ES-I3 (cell line): ENCODE data around the gene CYP27B1.

Experiments
- H3K36me3 ChIP-seq: 2 replicates; pipeline ENCODE4 v1.6.1; 2013; ENCODE audit warnings: mild to moderate bottlenecking, low read length, control low read depth, moderate library complexity; ENCODE audit not compliant: insufficient read depth
- H3K4me1 ChIP-seq: 2 replicates; pipeline ENCODE4 v1.6.1; 2013; ENCODE audit warnings: mild to moderate bottlenecking, control low read depth, low read length; ENCODE audit not compliant: insufficient read depth
- H3K9ac ChIP-seq: 2 replicates; pipeline ENCODE4 v1.6.1; 2013; ENCODE audit warnings: low read depth, mild to moderate bottlenecking, low read length, moderate library complexity
- H3K9me3 ChIP-seq: 2 replicates; pipeline ENCODE4 v1.6.1; 2013; ENCODE audit warnings: mild to moderate bottlenecking, low read length, moderate library complexity; ENCODE audit not compliant: control insufficient read depth, insufficient read depth

CYP27B1 gene

DNA sequence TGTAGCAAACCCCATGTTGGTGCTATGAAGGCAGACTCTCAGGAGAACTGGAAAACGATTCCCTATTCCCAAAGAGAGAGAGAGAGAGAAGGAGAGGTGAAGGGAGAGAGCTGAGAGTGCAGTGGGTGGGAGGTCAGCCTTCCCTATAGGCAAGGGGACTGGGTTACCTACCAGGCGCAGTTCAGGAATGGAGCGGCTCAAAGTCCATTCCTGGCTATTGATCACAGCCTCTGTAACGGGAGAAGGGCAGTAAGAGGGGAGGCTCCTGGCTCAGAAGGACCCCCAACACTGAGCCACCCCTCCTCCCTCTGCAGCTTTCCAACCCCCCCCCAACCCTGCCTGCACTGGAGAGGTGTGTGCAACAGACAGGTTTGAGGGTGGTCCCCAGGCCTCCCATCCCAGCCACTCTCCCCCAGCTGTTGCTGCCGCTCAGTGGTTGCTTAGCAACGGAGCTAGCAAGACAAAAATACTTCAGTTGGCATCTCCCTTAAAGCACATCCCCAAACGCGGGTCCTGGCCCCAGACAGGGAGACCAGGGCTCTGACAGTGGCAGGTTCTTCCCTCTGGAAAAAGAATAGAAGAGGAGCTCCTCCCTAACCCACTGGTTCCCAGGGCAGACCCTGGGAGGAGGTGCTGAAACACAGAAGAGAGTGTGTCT, 31.6 kb downstream of the CYP27B1 start:
- Histone ChIP-seq H3K4me1 (peaks cover 16% of the 10 kb centered on the region), H3K9me3 (no peaks in the 10 kb centered on the region), H3K36me3 (no peaks in the 10 kb centered on the region), H3K9ac (no peak overlapping the region)

DNA sequence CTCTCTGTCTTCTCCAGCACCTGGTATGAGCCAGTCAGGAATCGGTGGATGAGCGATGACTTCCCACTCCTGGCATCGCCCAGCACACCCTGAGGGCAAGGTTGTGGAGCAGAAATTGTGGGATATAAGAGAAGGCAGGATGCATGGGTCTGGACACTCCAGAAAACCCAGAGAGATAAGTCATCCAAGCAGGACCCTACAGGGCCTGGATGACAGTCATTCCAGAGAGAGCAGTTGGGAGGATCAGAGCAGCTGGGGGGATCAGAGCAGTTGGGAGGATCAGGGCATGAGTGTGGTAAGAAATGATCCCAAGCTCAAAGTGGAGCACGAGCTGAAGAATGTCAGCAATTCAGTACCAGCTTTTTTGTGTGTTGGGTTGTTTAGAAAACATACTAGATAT, 32.3 kb downstream of the CYP27B1 start:
- Histone ChIP-seq H3K36me3 (no peaks in the 10 kb centered on the region), H3K4me1 (peaks cover 15% of the 10 kb centered on the region), H3K9ac (no peak overlapping the region), H3K9me3 (no peaks in the 10 kb centered on the region)

DNA sequence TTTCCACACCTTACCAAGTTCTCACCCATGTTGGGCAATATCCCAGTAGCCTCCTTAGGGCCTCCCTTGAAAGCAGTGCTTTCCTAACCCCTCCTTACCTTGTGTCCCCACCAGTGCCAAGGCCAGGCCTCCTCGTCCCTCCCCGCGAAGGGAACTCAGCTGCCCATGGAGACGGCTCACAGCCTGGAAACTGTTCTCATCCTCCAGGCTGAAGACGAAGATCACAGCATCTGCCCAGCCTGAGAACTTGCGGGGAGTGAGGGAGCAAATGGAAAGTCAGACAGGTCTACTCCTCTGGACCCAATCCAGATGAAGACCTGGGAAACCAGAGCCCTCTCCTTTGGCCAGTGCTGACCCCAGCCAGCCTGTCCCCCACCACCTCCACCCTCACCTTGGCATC, 33.0 kb downstream of the CYP27B1 start:
- no peaks in the 10 kb centered on the region for H3K9me3 ChIP-seq
- no peak overlapping the region for H3K9ac ChIP-seq
- peaks cover 9% of the 10 kb centered on the region for H3K4me1 ChIP-seq
- H3K36me3 ChIP-seq, result no peaks in the 10 kb centered on the region

DNA sequence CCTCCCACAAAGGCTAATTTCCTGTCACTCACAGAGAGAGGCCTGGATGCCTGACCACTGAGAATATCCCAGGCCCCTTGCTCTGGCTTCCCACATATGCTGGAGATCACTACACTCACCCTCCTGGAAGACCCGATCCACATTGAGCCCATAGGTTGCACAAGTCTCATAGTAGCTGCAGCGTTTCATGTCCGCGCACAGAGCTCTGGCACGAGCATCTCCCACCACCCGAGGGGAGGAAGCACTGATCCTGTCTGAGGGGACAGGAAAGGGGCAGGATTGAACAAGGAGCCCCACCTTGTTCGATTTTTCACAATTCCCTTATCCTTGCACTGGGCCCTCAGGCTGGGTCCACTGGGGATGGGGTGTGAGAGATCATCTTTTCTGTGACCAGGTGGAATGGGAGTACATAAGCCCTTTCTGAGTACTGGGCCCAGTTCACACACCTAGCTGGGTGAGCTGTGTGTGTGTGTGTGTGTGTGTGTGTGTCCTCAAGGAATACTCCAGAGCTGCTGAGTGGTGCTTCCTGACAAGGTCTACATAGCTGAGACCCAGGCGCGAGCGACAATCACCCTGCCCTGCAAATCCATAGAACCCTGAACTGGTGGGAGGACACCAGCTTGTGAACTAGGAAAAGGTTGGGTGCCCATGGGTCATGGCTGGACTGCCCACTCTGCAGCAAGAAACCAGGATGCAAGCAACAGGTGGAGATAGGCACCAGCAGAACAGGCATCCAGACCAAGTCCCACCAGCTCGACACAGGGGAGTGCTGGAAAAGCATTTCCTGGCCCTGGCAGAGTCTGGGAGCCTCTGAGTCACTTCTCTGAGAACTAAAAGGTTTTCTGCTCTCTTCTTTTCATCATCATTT, 33.9 kb downstream of the CYP27B1 start:
- H3K4me1 ChIP-seq, result peaks cover 9% of the 10 kb centered on the region
- H3K9me3 ChIP-seq, result no peaks in the 10 kb centered on the region
- no peak overlapping the region for H3K9ac ChIP-seq
- no peaks in the 10 kb centered on the region for H3K36me3 ChIP-seq

DNA sequence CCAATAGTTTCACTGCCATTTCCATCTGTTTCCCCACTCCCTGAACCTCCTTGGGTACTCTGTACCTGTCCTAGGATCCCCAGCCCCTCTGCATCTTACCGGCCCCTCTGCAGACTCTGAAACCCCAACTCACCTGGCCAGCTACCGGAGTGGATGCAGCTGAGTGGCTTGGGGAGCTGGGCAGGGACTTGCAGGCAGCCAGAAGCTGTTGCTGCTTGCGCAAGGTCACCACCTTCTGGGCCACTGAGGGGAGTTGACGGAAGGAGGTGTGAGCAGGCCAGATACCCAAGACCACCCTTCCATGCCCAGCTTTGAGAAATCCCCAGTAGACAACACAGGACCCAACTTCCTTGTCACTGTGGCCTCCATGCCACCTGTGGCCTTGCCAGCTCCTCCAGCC, 34.6 kb downstream of the CYP27B1 start:
- Histone ChIP-seq H3K9ac (no peak overlapping the region), H3K36me3 (no peaks in the 10 kb centered on the region), H3K4me1 (peaks cover 9% of the 10 kb centered on the region), H3K9me3 (no peaks in the 10 kb centered on the region)

DNA sequence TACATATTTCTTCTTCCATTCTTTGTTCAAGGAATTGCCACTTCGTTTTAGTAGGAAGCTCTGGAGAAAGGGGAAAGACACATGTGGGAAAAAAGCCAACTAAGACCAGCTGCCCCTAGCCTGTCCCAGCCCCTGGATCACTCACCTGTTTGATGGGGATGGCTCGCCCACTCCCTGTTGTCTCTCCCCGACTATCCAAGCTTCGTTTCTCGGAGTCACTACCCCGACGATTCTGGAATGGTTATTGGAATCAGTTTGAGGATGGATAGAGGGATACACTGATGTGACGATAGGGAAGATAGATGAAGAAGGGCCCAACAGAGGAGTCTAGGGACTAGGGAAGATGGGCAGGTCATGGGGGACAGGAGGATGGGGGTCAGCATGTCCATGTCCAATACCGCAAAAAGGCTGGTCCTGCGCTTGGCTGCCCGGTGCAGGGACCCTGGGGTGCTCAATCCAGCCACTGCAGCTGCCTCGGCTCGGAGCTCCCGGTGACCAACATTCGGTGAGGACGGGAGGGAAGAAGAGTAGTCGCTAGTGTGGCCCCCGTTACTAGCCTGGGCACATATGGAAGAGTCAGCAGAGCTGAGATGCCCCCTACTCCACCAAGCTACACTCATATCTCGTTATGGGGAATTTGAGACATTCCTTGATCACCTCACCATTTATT, 35.3 kb downstream of the CYP27B1 start:
- Histone ChIP-seq H3K9ac (no peak overlapping the region), H3K9me3 (no peaks in the 10 kb centered on the region), H3K36me3 (no peaks in the 10 kb centered on the region), H3K4me1 (peaks cover 6% of the 10 kb centered on the region)

DNA sequence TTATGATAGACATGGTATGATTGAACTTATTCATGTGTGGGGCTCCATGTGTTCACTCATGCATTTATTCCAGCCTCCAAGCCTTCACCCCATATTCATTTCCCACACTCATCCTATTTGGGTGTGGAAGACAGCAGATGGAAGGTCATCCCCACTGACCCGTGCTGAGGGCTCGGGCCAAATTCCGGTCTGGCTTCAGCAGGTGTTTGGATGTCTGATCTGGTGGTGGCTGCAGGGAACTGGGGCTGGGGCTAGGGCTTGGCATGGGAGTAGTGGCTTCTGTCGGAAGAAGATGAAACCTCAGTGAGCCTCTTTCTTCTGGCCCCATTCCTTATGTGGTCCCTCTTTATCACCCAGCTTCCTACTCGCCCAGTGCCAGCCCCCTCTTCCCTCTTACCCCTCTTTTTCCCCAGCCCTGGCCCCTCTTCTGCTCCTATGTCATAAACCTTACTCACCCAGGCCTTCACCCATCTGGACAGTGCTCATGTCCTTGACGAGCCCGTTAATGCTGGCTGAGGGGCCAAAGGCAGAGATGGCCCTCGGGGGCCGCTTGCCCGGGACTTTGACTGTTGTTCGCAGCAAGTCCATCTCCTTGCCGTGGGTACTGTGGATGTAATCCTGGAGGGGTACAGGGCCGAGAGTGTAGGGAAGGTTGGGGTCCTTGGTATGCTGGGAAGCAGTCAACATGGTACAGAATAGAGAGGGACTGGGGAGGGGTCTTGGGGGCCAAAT, 36.4 kb downstream of the CYP27B1 start:
- no peak overlapping the region for H3K9ac ChIP-seq
- peaks cover 5% of the 10 kb centered on the region; the same call in 1 of the 2 replicates for H3K4me1 ChIP-seq
- no peaks in the 10 kb centered on the region for H3K36me3 ChIP-seq
- no peaks in the 10 kb centered on the region for H3K9me3 ChIP-seq

DNA sequence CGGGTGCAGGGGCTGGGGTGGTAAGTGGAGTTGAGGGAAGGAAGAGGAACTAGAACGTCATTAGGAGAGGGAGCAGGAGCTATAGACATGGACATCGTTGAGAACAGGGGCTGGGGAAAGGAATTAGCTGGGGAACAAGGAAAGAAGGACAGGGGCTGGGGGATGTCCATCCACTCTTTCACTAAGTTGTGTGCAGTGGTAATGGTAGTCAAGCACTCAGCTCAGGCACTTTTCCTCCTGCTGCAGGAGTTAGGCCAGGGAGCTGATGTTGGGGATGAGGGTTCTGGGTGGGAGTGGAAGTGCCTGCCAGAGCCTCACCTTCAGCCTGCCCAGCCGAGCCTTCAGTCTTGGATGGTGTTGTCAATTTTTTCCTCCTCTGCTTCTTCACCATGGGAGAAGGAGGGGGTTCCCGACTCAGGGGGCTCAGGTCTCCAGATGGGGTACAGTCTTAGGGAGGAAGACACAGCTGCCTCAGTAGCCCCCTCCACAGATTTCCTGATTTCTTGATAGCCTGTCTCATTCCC, 37.5 kb downstream of the CYP27B1 start:
- no peaks in the 10 kb centered on the region for H3K9me3 ChIP-seq
- no peak overlapping the region for H3K9ac ChIP-seq
- no peaks in the 10 kb centered on the region for H3K36me3 ChIP-seq
- no peaks in the 10 kb centered on the region for H3K4me1 ChIP-seq

DNA sequence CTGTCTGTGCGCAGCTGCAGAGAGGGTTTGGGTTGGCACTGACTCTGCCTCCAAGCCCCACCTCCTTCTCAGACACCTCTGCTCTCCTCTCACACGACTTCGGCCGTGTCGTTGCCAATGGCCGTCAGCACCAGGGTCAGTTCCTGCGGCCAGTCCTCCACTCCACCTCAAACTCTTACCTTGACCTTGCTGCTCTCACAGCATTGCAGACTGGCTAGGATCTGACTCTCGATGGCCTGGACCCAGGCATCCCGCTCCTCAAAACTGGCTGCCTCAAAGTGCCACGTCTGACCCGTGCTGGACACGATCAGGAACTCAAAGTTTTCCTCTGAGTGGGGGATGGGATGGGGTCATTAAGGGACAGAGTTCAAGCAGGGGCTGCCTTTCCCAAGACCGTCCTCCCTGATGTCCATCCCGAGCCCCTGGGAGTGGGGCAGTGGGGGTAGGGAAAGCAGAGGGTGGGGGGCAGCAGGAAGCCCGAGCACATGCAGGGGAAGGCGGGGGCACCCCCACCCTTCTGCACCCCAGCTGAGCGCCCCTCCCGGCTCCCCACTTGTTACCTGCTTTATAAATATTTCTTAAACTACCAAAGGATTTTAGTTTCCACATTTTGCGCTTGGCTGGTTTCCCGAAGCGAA, 39.0 kb downstream of the CYP27B1 start:
- Histone ChIP-seq H3K9me3 (no peaks in the 10 kb centered on the region), H3K9ac (no peak overlapping the region), H3K36me3 (no peaks in the 10 kb centered on the region), H3K4me1 (peaks cover 4% of the 10 kb centered on the region; the same call in 1 of the 2 replicates)

DNA sequence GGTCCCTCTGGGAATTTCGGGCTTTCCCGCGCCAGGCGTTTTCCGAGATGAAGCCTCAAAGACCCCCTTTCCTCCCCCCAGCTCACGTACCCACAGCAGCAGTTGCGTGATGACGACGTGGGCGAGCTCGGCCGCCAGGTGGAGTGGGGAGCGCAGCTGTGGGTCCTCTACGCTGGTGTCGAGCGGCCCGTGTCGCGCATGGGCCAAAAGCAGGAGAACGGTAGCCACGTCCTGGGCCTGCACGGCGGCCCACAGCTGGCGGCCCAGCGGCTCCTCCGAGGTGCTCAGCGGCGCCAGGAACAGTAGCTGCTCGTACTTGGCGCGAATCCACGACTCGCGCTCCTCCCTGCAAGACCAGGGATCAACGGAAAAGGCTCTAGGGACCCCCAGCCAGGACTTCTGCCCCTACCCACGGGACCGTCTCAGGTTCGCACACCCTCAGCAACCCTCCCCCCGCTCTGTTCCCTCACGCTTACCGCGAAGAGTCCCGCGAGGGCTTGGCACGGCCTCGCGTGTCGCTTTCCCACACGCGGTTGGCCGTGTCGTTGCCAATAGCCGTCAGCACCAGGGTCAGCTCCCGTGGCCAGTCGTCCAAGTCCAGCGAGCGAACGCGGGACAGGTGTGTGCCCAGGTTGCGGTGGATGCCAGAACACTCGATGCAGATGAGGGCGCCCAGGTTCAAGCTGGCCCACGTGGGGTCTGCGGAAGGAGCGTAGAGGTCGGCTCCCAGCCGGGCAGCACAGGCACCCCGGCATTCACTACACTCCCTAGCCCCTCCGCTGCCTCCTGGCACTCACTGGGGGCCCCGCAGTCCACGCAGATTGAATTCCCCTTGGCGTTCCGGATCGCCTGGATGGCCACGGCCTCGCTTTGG, 39.8 kb downstream of the CYP27B1 start:
- H3K9ac ChIP-seq, result peak overlapping the region; percentile 63; the same call in 1 of the 2 replicates
- no peaks in the 10 kb centered on the region for H3K9me3 ChIP-seq
- H3K4me1 ChIP-seq, result peaks cover 4% of the 10 kb centered on the region; the same call in 1 of the 2 replicates
- H3K36me3 ChIP-seq, result no peaks in the 10 kb centered on the region

DNA sequence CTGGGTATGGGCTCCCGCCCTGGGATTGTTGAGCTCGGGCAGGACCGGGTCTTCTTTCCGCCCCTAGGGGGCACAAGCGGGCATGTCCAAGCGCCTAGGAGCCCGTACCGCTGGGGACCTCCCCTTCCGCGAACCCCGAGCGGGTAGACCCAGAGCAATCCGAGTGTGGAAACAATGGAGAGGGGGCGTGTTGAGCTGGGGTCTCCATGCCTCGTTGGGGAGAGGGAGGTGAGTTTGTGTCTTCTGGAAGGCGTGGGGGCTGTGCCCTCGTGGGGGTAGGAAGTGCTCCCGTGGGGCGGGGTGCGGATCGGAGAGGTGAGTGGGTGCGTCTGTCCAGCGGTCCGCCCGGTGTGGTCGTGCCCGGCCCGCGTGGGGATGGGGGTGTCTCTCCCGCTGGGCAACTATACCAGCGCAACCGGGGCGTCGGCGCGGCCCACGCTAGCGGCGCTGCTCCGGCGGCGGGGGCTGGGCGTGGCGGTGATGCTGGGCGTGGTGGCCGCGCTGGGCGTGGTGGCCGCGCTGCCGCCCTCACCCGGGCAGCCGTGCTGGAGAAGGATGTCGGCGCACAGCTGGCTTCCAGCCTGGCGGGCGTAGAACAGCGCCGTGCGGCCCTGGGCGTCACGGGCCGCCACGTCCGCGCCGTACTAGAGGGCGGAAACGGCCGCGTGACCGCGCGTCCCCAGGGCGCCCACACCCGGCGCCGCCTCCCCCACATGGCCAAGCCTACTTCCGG, 40.6 kb downstream of the CYP27B1 start:
- peak overlapping the region; percentile 63; the same call in 1 of the 2 replicates for H3K9ac ChIP-seq
- H3K9me3 ChIP-seq, result no peaks in the 10 kb centered on the region
- no peaks in the 10 kb centered on the region for H3K36me3 ChIP-seq
- peaks cover 4% of the 10 kb centered on the region; the same call in 1 of the 2 replicates for H3K4me1 ChIP-seq

DNA sequence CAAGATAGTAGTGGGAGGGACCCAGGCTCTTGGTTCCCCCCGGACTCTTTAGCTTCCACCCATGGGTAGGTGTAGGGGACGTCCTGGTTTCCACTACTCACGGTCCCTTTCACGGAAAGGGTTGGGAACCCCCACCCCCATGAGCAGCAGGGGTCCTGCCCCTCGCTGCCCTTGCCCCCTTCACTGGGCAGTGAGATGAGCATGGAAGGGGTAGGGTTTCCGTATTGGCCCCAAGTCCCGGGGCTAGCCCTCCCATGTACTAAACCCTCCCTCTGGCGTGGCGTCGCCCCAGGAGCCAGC, 41.1 kb downstream of the CYP27B1 start:
- H3K36me3 ChIP-seq, result no peaks in the 10 kb centered on the region
- H3K4me1 ChIP-seq, result peaks cover 4% of the 10 kb centered on the region; the same call in 1 of the 2 replicates
- H3K9me3 ChIP-seq, result no peaks in the 10 kb centered on the region
- H3K9ac ChIP-seq, result peak overlapping the region; percentile 63; the same call in 1 of the 2 replicates
